ENCODE measurements around the gene YTHDF1.

Gene YTHDF1

DNA sequence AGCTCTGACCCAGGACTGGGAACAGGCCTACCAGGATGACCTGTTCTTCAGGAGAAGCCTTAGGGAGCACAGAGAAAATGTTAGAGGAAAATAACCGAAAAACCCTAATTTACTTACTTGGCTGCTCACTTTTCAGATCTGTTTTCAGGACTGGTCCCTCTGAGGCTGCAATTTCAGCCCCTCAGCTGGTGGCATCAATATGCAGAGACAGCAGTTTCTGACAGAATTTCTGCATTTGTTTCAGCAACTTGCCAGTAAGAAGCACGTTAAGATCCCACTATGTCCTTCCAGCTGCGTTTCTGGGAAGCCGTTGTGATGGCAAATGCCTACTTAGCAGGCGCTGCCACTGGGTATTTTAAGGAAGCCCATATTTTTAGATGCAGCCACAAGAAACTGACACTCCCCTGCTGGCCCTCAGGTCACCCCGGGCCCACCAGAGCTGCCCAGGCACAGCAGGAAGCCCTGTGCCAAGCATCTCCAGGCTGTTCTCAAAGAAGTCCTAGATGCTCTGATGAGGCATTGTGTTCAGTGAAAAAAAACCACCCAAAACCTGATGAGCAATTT is 7.5 kb downstream of the YTHDF1 start:
- DNase-seq (ENCODE audit: low read depth in 1 of 2, low spot score in 1 of 2), result no peak
- no peak for TF ChIP-seq JUND (IDR thresholded peaks at IDR 0.05; ENCODE audit: low read depth)
- in situ Hi-C loops (cut with HindIII; ENCODE audit: low pct_unique_long_range_greater_than_20kb, low sequenced_read_pairs), result no loop called here

- in situ Hi-C loops (cut with HindIII; ENCODE audit: low pct_unique_long_range_greater_than_20kb, low sequenced_read_pairs), result no loop called here
- DNase-seq (ENCODE audit: low read depth in 1 of 2, low spot score in 1 of 2), result peak; percentile 86 to 90
- no peak for TF ChIP-seq JUND (IDR thresholded peaks at IDR 0.05; ENCODE audit: low read depth)
Observed at GRCh38 chr20:63206878-63207277, 9.1 kb downstream of the YTHDF1 start.

- in situ Hi-C loops (cut with HindIII; ENCODE audit: low pct_unique_long_range_greater_than_20kb, low sequenced_read_pairs), result no loop called here
- DNase-seq (ENCODE audit: low read depth in 1 of 2, low spot score in 1 of 2), result no peak
- no peak for TF ChIP-seq JUND (IDR thresholded peaks at IDR 0.05; ENCODE audit: low read depth)
Observed at GRCh38 chr20:63205896-63206295, 10.0 kb downstream of the YTHDF1 start.

- in situ Hi-C loops (cut with HindIII; ENCODE audit: low pct_unique_long_range_greater_than_20kb, low sequenced_read_pairs), result no loop called here
Observed at GRCh38 chr20:63204362-63204761, 11.6 kb downstream of the YTHDF1 start.

DNA sequence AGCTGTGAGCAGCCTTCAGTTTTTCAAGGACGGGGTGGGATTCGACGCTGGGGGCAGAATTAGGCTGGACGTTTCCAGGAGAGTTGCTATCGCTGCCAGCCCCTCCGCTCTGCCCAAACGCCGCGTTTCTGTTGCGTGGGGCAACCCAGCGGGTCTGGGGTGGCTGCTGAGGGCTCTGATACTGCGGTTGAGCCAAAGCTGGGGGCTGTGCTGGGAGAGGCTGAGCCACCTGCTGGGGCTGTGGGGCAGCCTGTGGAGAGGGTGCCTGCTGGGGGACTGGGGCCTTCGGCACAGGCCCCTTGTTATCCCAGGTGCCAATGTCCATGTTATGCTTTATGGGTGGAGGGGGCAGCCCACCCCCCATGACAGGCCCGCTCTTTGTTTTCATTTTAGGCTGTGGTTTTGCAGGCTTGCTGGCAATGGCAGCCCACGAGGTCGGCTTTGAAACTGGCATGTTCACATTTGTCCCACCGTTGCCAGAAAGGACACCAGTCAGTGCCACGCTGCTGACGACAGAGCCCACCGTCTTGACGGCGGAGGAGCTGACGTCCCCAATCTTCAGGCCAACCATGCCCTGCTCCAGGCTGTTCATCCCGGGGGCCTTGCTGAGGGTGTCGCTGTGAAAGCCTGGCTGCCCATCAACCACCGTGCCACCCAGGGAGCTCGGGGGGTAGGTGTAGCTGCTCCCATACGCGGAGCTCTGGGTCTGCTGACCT is 13.0 kb downstream of the YTHDF1 start:
- DNase-seq (ENCODE audit: low read depth in 1 of 2, low spot score in 1 of 2), result no peak
- in situ Hi-C loops (cut with HindIII; ENCODE audit: low pct_unique_long_range_greater_than_20kb, low sequenced_read_pairs), result no loop called here
- no peak for TF ChIP-seq JUND (IDR thresholded peaks at IDR 0.05; ENCODE audit: low read depth)

More at GRCh38 chr20:63204362-63204761, 11.6 kb downstream of the YTHDF1 start:
- DNase-seq (ENCODE audit: low read depth in 1 of 2, low spot score in 1 of 2), result no peak
- no peak for TF ChIP-seq JUND (IDR thresholded peaks at IDR 0.05; ENCODE audit: low read depth)

GRCh38 chr20:63202021-63202420 is 13.9 kb downstream of the YTHDF1 start:
- DNase-seq (ENCODE audit: low read depth in 1 of 2, low spot score in 1 of 2), result no peak
- TF ChIP-seq JUND (IDR thresholded peaks at IDR 0.05; ENCODE audit: low read depth), result no peak
- in situ Hi-C loops (cut with HindIII; ENCODE audit: low pct_unique_long_range_greater_than_20kb, low sequenced_read_pairs), result no loop called here

DNA sequence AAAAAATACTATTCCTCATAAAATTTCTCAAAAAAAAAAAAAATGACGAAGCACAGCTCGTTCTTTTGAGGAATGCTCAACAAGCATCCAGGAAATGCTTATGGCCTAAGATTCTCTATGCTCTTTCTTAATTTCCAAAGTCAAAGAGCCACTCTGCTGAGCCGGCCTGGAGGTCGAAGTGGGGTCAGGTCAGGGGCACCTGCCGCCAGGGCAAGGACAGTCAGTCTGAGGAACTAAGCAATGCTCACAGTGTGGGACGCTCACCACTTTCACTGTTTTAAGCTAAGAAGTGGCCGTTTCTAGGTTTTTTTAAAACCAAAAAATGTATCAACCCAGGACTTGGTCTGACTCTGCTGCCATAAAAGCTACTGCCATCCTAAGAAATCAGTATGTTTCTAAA is 17.3 kb downstream of the YTHDF1 start:
- no peak for TF ChIP-seq JUND (IDR thresholded peaks at IDR 0.05; ENCODE audit: low read depth)
- in situ Hi-C loops (cut with HindIII; ENCODE audit: low pct_unique_long_range_greater_than_20kb, low sequenced_read_pairs), result no loop called here
- no peak for DNase-seq (ENCODE audit: low read depth in 1 of 2, low spot score in 1 of 2)

GRCh38 chr20:63196768-63197470 is 19.0 kb downstream of the YTHDF1 start:
- in situ Hi-C loops (cut with HindIII; ENCODE audit: low pct_unique_long_range_greater_than_20kb, low sequenced_read_pairs), result no loop called here
- DNase-seq (ENCODE audit: low read depth in 1 of 2, low spot score in 1 of 2), result no peak
- no peak for TF ChIP-seq JUND (IDR thresholded peaks at IDR 0.05; ENCODE audit: low read depth)

DNA sequence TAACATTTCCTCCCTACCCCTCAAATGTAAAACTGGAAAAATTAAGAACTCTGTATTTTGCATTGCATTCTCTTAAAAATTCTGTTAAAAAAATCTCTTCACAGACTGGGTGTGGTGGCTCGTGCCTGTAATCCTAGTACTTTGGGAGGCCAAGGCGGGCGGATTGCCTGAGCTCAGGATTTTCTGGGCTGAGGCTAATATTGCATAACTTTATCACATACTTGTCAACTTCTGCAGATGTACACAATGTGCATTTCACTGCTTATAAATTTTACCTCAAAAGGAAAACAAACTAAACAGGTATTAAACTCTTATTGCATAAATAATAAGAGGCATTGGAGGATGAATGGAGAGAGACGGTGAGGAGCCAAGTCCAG is 21.1 kb downstream of the YTHDF1 start:
- no peak for TF ChIP-seq JUND (IDR thresholded peaks at IDR 0.05; ENCODE audit: low read depth)
- DNase-seq (ENCODE audit: low read depth in 1 of 2, low spot score in 1 of 2), result no peak
- in situ Hi-C loops (cut with HindIII; ENCODE audit: low pct_unique_long_range_greater_than_20kb, low sequenced_read_pairs), result no loop called here

DNA sequence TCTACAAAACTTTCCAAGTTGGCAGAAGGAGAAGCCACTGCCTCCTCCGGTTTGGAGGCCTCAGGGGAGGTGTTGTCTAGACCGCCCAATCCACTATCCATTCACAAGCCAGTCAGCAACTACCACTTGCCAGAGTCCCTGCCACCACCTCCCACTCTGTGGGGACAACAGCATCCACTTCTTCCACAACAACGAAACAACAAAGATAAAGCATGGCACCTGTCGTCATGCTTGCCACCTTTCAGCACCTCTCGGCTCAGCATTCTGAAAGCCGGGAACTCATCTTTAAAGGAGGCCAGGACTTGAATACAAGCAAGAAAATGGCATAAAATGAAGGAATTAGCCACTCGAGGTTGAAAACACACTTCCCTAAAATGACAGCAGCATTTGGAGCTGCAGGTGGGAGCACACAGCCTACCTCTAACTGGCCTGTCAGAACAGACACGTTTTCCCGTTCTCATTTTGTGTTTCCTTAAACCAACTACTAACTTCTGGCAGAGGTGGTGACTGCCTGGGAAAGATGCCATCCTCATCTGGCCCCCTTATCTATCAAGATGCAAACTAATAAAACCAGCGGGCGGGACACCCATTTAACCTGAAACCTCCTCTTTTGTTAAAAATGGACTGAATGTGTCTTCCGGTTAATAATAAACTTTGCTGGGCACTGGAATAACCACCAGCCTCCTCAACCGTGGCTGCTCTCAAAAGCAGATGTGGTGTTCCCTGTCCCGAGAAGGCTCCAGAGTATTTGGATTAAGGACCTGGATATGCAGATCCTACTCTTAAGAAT is 21.7 kb downstream of the YTHDF1 start:
- DNase-seq (ENCODE audit: low read depth in 1 of 2, low spot score in 1 of 2), result no peak
- TF ChIP-seq JUND (IDR thresholded peaks at IDR 0.05; ENCODE audit: low read depth), result no peak
- in situ Hi-C loops (cut with HindIII; ENCODE audit: low pct_unique_long_range_greater_than_20kb, low sequenced_read_pairs), result no loop called here

- DNase-seq (ENCODE audit: low read depth in 1 of 2, low spot score in 1 of 2), result no peak
- in situ Hi-C loops (cut with HindIII; ENCODE audit: low pct_unique_long_range_greater_than_20kb, low sequenced_read_pairs), result no loop called here
- no peak for TF ChIP-seq JUND (IDR thresholded peaks at IDR 0.05; ENCODE audit: low read depth)
Observed at GRCh38 chr20:63192721-63193120, 23.2 kb downstream of the YTHDF1 start.

- no peak for TF ChIP-seq JUND (IDR thresholded peaks at IDR 0.05; ENCODE audit: low read depth)
- in situ Hi-C loops (cut with HindIII; ENCODE audit: low pct_unique_long_range_greater_than_20kb, low sequenced_read_pairs), result no loop called here
- DNase-seq (ENCODE audit: low read depth in 1 of 2, low spot score in 1 of 2), result no peak
Observed at GRCh38 chr20:63191400-63191799, 24.5 kb downstream of the YTHDF1 start.

DNA sequence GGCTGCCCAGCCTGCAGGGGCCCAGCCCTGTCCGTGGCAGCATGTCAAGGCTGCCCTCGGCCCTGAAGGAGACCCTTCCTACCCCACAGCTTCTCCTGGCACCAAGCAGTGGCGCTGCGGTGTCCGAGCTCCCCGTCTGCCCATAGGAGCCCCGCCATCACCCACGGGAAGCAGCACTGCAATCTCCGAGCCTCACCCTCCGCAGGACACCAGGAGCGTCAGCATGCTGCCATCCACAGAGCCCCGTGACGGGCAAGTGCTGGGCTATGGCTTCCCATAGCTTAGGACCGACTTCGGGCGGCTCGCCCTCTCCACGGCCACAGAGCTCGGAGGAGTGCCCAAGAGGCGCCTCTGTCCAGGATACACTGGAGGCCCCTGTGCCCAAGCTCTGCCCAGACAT is 25.1 kb downstream of the YTHDF1 start:
- in situ Hi-C loops (cut with HindIII; ENCODE audit: low pct_unique_long_range_greater_than_20kb, low sequenced_read_pairs), result no loop called here
- TF ChIP-seq JUND (IDR thresholded peaks at IDR 0.05; ENCODE audit: low read depth), result no peak
- no peak for DNase-seq (ENCODE audit: low read depth in 1 of 2, low spot score in 1 of 2)

Measured in T47D (cell line).